Left renal cortex interstitium (tissue), 4 donors: ENCODE data around the gene SAA4. TPM values are rescaled to one million over a fixed set of nuclear protein-coding genes. Genes with fewer than 3 reads are reported as not detected.
"Not testable (repeated sequence)": the region's sequence is repeated elsewhere in the genome, so short reads cannot be mapped to it uniquely, and the experiment has no call there.

Source experiments
- DNase-seq, 4 donors: peaks; one replicate each; pipeline ENCODE4 v3.0.0-alpha.2; 2013; ENCODE audit warnings: low read depth in 4 of 4, low spot score in 2 of 4, missing footprints in 1 of 4
- polyA plus RNA-seq, 4 donors: library from polyadenylated mRNA; unstranded; fragments of 120-200 nt; gene quantifications; one replicate each; pipeline ENCODE4 v1.2.1, GENCODE V29; 2013; ENCODE audit not compliant: insufficient read length in 4 of 4

Gene SAA4
- under 1 TPM in 1 of 4 donors, not detected in 3; 0.37 TPM for polyA plus RNA-seq

GRCh38 chr11:18236664-18237356 lies at the start of gene SAA4:
Gene SAA4 (minus strand): TSS chr11:18236802. CDS start chr11:18235926, 876 bp downstream.
- no peak for DNase-seq

- DNase-seq: no peak
Measured at GRCh38 chr11:18285841-18286240, 49.2 kb upstream of the SAA4 start.

- no peak for DNase-seq
Measured at GRCh38 chr11:18282626-18283025, 46.0 kb upstream of the SAA4 start.

GRCh38 chr11:18280438-18281045 lies 43.9 kb upstream of the SAA4 start:
- no peak for DNase-seq

- no peak for DNase-seq
Measured at GRCh38 chr11:18277565-18278271, 41.1 kb upstream of the SAA4 start.

GRCh38 chr11:18271206-18271605 lies 34.6 kb upstream of the SAA4 start:
- DNase-seq: no peak

- no peak for DNase-seq
Measured at GRCh38 chr11:18270102-18270501, 33.5 kb upstream of the SAA4 start.

- DNase-seq: not testable (repeated sequence)
Measured at GRCh38 chr11:18269252-18269651, 32.6 kb upstream of the SAA4 start.

- not testable (repeated sequence) for DNase-seq
Measured at GRCh38 chr11:18267335-18268133, 30.9 kb upstream of the SAA4 start.

- no peak for DNase-seq
Measured at GRCh38 chr11:18265949-18266348, 29.3 kb upstream of the SAA4 start, which contains the start of gene SAA1. Gene SAA1 (plus strand): TSS chr11:18266264. CDS start chr11:18266888, 624 bp downstream.

- no peak for DNase-seq
Measured at GRCh38 chr11:18264677-18265555, 28.3 kb upstream of the SAA4 start.

- no peak for DNase-seq
Measured at GRCh38 chr11:18264035-18264434, 27.4 kb upstream of the SAA4 start.

GRCh38 chr11:18262681-18263350 lies 26.2 kb upstream of the SAA4 start:
- DNase-seq: not testable (repeated sequence)

- no peak for DNase-seq
Measured at GRCh38 chr11:18261721-18262120, 25.1 kb upstream of the SAA4 start.

GRCh38 chr11:18259259-18259658 lies 22.7 kb upstream of the SAA4 start:
- no peak for DNase-seq

GRCh38 chr11:18254781-18255361 lies 18.3 kb upstream of the SAA4 start:
- DNase-seq: no peak

- no peak for DNase-seq
Measured at GRCh38 chr11:18253778-18254338, 17.3 kb upstream of the SAA4 start.

- DNase-seq: no peak
Measured at GRCh38 chr11:18253233-18253632, 16.6 kb upstream of the SAA4 start.
